GM12865 (cell line): Measurements from ENCODE around the gene CGB3.
"Not testable (repeated sequence)": the region's sequence is repeated elsewhere in the genome, so short reads cannot be mapped to it uniquely, and the experiment has no call there.

Experiments
- DNase-seq: peaks from one replicate; pipeline ENCODE4 v3.0.0; 2010; ENCODE audit warnings: low read depth
- H3K4me3 ChIP-seq: 2 replicates; pipeline ENCODE4 v1.5.1; 2011; ENCODE audit warnings: mild to moderate bottlenecking, low read depth, low read length, control low read depth
- TF ChIP-seq, protein P1 (sequence below): IDR thresholded peaks from 2 replicates; pipeline ENCODE4 v1.5.1; 2011; ENCODE audit warnings: low read length, control low read depth, low read depth, inconsistent platforms; ENCODE audit not compliant: insufficient read depth; ENCODE audit errors: missing control alignments

The CGB3 gene

DNA sequence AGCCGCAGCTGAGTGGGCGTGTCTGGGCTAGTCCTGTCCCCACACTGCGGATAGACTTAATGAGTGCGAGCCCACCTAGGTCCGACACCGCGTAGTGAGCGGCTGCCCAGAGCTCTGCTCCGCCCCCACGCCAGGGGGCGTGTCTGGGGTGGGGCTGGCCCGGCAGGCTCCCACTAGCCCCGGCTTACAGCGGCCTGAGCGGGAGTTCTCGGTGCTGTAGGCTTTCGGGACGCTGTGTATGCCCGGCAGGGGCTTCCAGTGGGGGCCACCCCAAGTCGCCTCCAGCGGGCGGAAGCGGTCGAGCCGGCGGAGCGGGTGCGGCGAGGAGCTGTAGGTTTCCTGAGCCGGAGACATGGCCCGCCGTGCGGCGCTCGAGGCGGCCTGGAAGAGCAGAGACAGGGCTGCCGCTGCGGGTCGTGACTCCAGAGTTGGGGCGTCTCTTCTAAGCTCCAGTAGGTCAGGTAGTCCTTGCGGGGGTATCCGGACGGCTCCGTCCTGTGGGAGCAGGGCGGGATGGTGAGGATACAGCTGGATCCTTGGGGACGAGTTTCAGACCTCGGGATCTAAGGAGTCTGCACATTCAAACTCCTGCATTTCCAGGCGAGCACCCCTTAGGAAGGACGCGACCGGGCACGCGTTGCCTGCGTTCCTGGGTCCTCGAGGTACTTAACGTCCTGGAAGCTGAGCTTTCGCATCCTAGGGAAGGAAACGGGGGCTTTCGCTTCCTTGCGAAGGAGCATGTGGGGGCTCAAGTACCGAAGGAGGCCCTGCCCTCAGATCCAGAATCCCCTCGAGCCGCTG is 32.2 kb upstream of the CGB3 start:
- peak overlapping the region; percentile 52 for H3K4me3 ChIP-seq

DNA sequence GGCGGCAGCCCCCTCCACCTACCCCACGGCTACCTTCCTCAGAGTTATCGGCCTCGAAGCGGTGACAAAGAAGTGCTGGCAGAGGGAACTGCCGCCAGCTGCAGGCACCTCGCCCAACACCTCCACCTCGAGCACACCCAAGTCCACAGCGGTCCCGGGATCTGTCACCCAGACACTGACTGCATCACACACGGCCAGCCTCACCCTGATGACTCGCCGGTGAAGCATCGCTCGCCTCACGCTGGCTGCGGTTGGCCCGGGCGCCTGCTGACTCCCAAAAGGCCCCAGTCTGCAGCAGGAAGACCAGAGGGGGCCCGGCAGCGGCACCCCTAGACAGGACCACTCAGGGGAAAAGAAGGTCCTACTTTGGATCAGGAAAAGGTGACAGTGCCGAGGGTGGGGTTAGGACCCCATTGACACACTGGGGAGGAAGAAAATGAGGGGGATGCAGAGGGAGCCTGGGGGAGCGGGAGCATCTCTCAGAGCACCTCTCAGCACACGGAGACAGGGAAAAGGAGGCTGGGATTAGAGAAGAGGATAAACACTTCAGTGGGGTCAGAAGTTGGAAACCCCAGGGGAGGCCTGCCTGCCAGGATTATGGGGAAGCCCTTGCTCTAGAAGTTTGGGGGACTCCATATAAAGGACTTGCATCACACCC is 26.4 kb upstream of the CGB3 start:
- H3K4me3 ChIP-seq, DNase-seq: not testable (repeated sequence)

More for the DNA sequence above, 32.2 kb upstream of the CGB3 start:
- DNase-seq: peak; percentile 45
- TF ChIP-seq, protein P1, sequence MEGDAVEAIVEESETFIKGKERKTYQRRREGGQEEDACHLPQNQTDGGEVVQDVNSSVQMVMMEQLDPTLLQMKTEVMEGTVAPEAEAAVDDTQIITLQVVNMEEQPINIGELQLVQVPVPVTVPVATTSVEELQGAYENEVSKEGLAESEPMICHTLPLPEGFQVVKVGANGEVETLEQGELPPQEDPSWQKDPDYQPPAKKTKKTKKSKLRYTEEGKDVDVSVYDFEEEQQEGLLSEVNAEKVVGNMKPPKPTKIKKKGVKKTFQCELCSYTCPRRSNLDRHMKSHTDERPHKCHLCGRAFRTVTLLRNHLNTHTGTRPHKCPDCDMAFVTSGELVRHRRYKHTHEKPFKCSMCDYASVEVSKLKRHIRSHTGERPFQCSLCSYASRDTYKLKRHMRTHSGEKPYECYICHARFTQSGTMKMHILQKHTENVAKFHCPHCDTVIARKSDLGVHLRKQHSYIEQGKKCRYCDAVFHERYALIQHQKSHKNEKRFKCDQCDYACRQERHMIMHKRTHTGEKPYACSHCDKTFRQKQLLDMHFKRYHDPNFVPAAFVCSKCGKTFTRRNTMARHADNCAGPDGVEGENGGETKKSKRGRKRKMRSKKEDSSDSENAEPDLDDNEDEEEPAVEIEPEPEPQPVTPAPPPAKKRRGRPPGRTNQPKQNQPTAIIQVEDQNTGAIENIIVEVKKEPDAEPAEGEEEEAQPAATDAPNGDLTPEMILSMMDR: peak; percentile 13

DNA sequence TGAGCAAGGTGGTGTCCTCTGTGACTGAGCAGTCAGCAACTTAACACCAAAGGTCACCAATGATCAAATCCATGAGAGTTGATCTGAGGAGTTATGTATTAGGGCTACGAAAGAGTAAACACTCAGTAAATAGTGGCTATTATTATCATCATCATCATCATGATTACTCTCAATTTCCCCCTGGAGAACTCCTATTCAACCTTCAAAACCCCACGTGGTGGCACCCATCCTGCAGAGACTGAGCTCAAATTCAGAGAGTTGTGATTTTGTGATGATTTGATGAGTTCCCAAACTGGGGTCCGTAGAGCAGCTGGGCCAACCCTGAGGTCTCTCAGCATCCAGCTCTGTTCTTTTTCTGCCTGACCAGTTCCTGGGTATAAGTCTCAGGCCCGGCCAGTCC is 25.7 kb upstream of the CGB3 start:
- not testable (repeated sequence) for DNase-seq, H3K4me3 ChIP-seq

- DNase-seq, H3K4me3 ChIP-seq: not testable (repeated sequence)
Observed at GRCh38 chr19:49049011-49049410, 24.9 kb upstream of the CGB3 start, which contains the start of gene CGB8. Gene CGB8, minus strand, starts transcription at chr19:49049111. Its CDS starts 372 bp downstream, at chr19:49048739.

DNA sequence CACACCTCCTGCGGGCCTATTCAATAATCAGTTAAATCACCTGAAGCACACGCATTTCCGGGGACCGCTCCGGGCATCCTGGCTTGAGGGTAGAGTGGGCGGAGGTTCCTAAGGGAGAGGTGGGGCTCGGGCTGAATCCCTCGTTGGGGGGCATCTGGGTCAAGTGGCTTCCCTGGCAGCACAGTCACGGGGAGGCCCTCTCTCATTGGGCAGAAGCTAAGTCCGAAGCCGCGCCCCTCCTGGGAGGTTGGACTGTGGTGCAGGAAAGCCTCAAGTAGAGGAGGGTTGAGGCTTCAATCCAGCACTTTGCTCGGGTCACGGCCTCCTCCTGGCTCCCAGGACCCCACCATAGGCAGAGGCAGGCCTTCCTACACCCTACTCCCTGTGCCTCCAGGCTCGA is 19.4 kb upstream of the CGB3 start, which contains the start of gene CGB5:
Gene CGB5 (plus strand): TSS at position 301 of the 400 bp plus-strand sequence. CDS start 362 bp downstream, outside the sequence.
- not testable (repeated sequence) for H3K4me3 ChIP-seq, DNase-seq

DNA sequence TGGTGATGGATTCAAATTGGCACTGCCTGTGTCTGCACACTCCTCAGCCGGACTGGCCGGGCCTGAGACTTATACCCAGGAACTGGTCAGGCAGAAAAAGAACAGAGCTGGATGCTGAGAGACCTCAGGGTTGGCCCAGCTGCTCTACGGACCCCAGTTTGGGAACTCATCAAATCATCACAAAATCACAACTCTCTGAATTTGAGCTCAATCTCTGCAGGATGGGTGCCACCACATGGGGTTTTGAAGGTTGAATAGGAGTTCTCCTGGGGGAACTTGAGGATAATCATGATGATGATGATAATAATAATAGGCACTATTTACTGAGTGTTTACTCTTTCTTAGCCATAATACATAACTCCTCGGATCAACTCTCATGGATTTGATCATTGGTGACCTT is 18.5 kb upstream of the CGB3 start:
- not testable (repeated sequence) for DNase-seq

DNA sequence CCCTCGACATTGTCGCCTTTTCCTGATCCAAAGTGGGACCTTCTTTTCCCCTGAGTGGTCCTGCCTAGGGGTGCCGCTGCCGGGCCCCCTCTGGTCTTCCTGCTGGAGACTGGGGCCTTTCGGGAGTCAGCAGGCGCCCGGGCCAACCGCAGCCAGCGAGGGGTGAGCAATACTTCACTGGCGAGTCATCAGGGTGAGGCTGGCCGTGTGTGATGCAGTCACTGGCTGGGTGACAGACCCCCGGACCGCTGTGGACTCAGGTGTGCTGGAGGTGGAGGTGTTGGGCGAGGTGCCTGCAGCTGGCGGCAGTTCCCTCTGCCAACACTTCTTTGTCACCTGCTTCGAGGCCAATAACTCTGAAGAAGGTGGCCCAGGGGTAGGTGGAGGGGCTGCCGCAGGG is 18.0 kb upstream of the CGB3 start:
- H3K4me3 ChIP-seq: no peak overlapping the region
- TF ChIP-seq, protein P1: no peak
- DNase-seq: no peak

More for the DNA sequence above, 18.5 kb upstream of the CGB3 start:
- not testable (repeated sequence) for H3K4me3 ChIP-seq

- DNase-seq: not testable (repeated sequence)
Observed at GRCh38 chr19:49039736-49040135, 15.6 kb upstream of the CGB3 start.

GRCh38 chr19:49038557-49039276 is 14.6 kb upstream of the CGB3 start:
- not testable (repeated sequence) for DNase-seq, H3K4me3 ChIP-seq

More at GRCh38 chr19:49039736-49040135, 15.6 kb upstream of the CGB3 start:
- H3K4me3 ChIP-seq: not testable (repeated sequence)

DNA sequence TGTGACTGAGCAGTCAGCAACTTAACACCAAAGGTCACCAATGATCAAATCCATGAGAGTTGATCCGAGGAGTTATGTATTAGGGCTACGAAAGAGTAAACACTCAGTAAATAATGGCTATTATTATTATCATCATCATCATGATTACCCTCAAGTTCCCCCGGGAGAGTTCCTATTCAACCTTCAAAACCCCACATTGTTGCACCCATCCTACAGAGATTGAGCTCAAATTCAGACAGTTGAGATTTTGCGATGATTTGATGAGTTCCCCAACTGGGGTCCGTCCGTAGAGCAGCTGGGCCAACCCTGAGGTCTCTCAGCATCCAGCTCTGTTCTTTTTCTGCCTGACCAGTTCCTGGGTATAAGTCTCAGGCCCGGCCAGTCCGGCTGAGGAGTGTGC is 14.0 kb upstream of the CGB3 start:
- H3K4me3 ChIP-seq, DNase-seq: not testable (repeated sequence)

GRCh38 chr19:49036815-49037214 is 12.7 kb upstream of the CGB3 start, which contains the start of gene CGB1:
Gene CGB1, minus strand, starts transcription at chr19:49036895. Its CDS starts 184 bp downstream, at chr19:49036711.
- TF ChIP-seq, protein P1: peak; percentile 53
- not testable (repeated sequence) for DNase-seq, H3K4me3 ChIP-seq
